Naive thymus-derived CD4-positive, alpha-beta T cell (primary cell): Measurements from ENCODE around the gene LRRC15. TPM values are rescaled to one million over a fixed set of nuclear protein-coding genes. Genes with fewer than 3 reads are reported as not detected.
A peak's percentile ranks its signal among the peaks of the same experiment; 100 is the strongest.

ENCODE experiments used
- ATAC-seq: fragments of 150-1000 bp; cut with Tn5 transposase; 2 replicates; pipeline ENCODE4 v1.10.0; 2021; ENCODE audit warnings: mild to moderate bottlenecking, moderate library complexity
- CTCF ChIA-PET: fragments of 350-600 bp; sonication (Branson Sonifier 250); formaldehyde crosslinking; loops from one replicate; lab custom pipeline; 2021; ENCODE audit warnings: antibody characterized with exemption; lab: Charles Lee
- POLR2A ChIA-PET: fragments of 350-600 bp; sonication (Branson Sonifier 250); formaldehyde crosslinking; loops from one replicate; lab custom pipeline; 2021; ENCODE audit warnings: antibody characterized with exemption, inconsistent platforms; lab: Charles Lee
- DNase-seq, 9 donors: peaks; one replicate each; pipeline versions ENCODE4 v3.0.0 to v3.0.0-alpha.2; 2020 to 2022; ENCODE audit warnings: mixed read lengths in 1 of 9
- H3K27ac ChIP-seq: one replicate; pipeline ENCODE4 v1.7.0; 2013; ENCODE audit warnings: mild to moderate bottlenecking, low read depth, low read length, moderate library complexity
- H3K27me3 ChIP-seq, 2 donors: one replicate each; pipeline ENCODE4 v1.7.0; 2013; ENCODE audit warnings: low read length in 2 of 2, mild to moderate bottlenecking in 2 of 2, moderate library complexity in 2 of 2; ENCODE audit not compliant: control insufficient read depth in 2 of 2, insufficient read depth in 2 of 2
- H3K36me3 ChIP-seq, 3 experiments: 1 replicate in 2 of 3; 2 replicates in 1 of 3; pipeline ENCODE4 v1.7.0; 2013; ENCODE audit warnings: low read length in 3 of 3, mild to moderate bottlenecking in 3 of 3, moderate library complexity in 1 of 3; ENCODE audit not compliant: insufficient read depth in 3 of 3, control insufficient read depth in 2 of 3
- H3K4me1 ChIP-seq, 2 donors: one replicate each; pipeline ENCODE4 v1.7.0; 2013; ENCODE audit warnings: low read length in 2 of 2, mild to moderate bottlenecking in 2 of 2, moderate library complexity in 1 of 2; ENCODE audit not compliant: control insufficient read depth in 2 of 2, insufficient read depth in 2 of 2
- H3K4me3 ChIP-seq: 2 replicates; pipeline ENCODE4 v1.7.0; 2013; ENCODE audit warnings: mild to moderate bottlenecking, low read length
- H3K9me3 ChIP-seq, 3 experiments: 1 replicate in 2 of 3; 2 replicates in 1 of 3; pipeline ENCODE4 v1.7.0; 2013; ENCODE audit warnings: low read length in 3 of 3; ENCODE audit not compliant: control insufficient read depth in 2 of 3
- H3K27ac Mint-ChIP-seq, 9 donors: one replicate each; pipeline ENCODE4 v1.8.0; 2020 to 2022; ENCODE audit warnings: mixed read lengths in 9 of 9, mild to moderate bottlenecking in 8 of 9, moderate library complexity in 5 of 9, inconsistent platforms in 2 of 9
- H3K27me3 Mint-ChIP-seq, 5 donors: one replicate each; pipeline ENCODE4 v1.8.0; 2021 to 2022; ENCODE audit warnings: mixed read lengths in 5 of 5, mild to moderate bottlenecking in 1 of 5
- H3K36me3 Mint-ChIP-seq, 5 donors: one replicate each; pipeline ENCODE4 v1.8.0; 2020 to 2022; ENCODE audit warnings: mixed read lengths in 5 of 5, mild to moderate bottlenecking in 3 of 5, inconsistent platforms in 1 of 5
- H3K4me1 Mint-ChIP-seq, 7 donors: one replicate each; pipeline ENCODE4 v1.8.0; 2020 to 2022; ENCODE audit warnings: mixed read lengths in 7 of 7, mild to moderate bottlenecking in 3 of 7, inconsistent platforms in 1 of 7
- H3K4me3 Mint-ChIP-seq, 10 donors: one replicate each; pipeline ENCODE4 v1.8.0; 2020 to 2022; ENCODE audit warnings: mild to moderate bottlenecking in 10 of 10, mixed read lengths in 10 of 10, moderate library complexity in 6 of 10, inconsistent platforms in 2 of 10
- H3K9me3 Mint-ChIP-seq, 11 donors: one replicate each; pipeline ENCODE4 v1.8.0; 2020 to 2022; ENCODE audit warnings: mixed read lengths in 11 of 11, mild to moderate bottlenecking in 4 of 11, inconsistent platforms in 1 of 11, moderate library complexity in 1 of 11
- intact Hi-C, 2 donors: fragments of 100-400 bp; cut with micrococcal nuclease; formaldehyde crosslinking; loops; one replicate each; pipeline ENCODE4 v1.15.1; 2023
- polyA plus RNA-seq, 2 donors: library from polyadenylated mRNA; unstranded; fragments of 300-500 nt; fragmentation: Illumina TruSeq; gene quantifications; one replicate each; pipeline ENCODE4 v1.2.3, GENCODE V29; 2021
- total RNA-seq, 6 experiments: library from RNA in 5 of 6; stranded (reverse) in 5 of 6; gene quantifications; 1 replicate in 5 of 6; 2 replicates in 1 of 6; pipeline ENCODE4 v1.2.3 and lab custom pipeline; 2021 to 2026

Gene LRRC15
- total and polyA plus RNA-seq, 7 experiments from 2014 or later: not detected

DNA sequence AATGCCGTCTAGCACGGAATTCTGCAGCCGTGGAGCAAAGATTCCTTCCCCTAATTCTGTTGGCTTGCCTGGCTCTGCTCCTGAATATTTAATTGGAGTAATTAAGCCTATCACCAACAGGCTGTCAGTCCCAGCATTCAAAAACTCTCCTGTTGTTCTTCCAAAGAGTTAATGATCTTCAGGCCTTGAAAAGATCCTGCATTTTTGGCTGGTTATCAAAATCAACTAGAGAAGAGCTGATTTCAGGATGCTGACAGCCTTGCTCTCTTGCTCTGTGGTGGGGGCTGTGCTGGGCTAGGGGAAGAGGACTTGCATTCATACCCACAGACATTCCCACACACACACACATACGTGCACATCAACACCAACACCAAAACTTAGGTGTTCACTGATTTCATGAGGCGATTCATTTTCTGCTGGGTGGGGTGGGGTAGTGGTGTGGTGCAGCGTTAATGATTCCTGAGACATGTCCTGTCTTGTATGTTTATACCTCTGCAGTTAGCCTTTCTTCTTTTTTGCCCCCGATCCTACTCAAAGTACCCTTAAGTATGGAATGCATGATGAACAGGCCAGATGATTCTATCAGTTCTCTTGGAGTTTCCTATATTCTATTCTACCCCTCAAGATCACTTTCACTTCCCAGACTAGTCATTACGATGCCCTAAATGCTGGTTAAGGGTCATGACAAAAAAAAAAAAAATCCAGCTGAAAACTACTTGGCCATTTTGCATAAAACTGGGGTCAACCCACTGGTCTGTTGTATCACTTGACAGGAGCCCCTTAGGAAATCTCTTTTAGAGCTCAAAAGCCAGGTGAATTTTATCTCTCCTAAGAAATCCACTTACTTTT is 60.7 kb downstream of the LRRC15 start:
- Mint-ChIP-seq H3K4me1 (peaks cover 12 to 86% (median 40%) of the 10 kb centered on the region in 7 donors), H3K4me3 (peak overlapping the region in 1 of 10 donors; percentile 69), H3K27me3 (peaks cover 0 to 2% (median 0%) of the 10 kb centered on the region in 5 donors), H3K36me3 (peaks cover 0 to 13% (median 0%) of the 10 kb centered on the region in 5 donors), H3K27ac (peak overlapping the region in 3 of 9 donors; percentile 0 to 74 (median 51)), H3K9me3 (peaks cover 0 to 7% (median 3%) of the 10 kb centered on the region in 11 donors)
- ChIA-PET CTCF (interaction anchor here (0.6 kb wide), 1 partner anchor 89 kb away, joined by 3 read pairs; no protein-coding TSS in a partner anchor), POLR2A (interaction anchor here (0.6 to 0.8 kb wide), 2 partner anchors 250 to 341 kb away, joined by 3 to 6 read pairs; no protein-coding TSS in a partner anchor)
- Histone ChIP-seq H3K27me3 (no peaks in the 10 kb centered on the region), H3K4me1 (peaks cover 23 to 27% of the 10 kb centered on the region in 2 donors), H3K36me3 (no peaks in the 10 kb centered on the region), H3K4me3 (no peak overlapping the region), H3K9me3 (no peaks in the 10 kb centered on the region), H3K27ac (no peak overlapping the region)
- intact Hi-C loops: loop anchor here (5.0 to 10.0 kb wide), 5 partner anchors 104 to 1417 kb away; partner anchors contain the start of gene OPA1 (in 1 of the 2)
- ATAC-seq (no peak), DNase-seq (no peak)

DNA sequence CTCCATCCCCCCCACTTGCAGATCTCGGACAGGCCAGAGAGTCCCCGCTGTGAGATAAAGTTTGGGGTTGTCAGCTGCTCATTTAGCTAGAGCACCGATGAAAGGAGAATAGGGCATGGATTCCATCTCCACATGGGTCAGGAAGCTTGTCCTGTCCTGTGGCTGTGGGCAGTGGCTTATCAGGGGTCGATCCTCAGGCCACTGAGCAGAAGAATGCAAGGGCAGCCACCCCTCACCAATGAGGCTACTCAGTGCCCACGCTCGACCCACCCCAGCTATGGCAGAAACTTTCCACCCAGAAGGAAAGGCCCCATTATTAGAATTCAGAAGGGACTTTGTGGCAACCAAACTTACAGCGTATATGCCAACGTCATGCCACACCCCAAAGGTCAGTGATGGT is 61.7 kb downstream of the LRRC15 start:
- Mint-ChIP-seq H3K27ac (peak overlapping the region in 2 of 9 donors; percentile 90 to 93), H3K4me1 (peaks cover 12 to 76% (median 40%) of the 10 kb centered on the region in 7 donors), H3K27me3 (no peaks in the 10 kb centered on the region), H3K36me3 (peaks cover 0 to 13% (median 0%) of the 10 kb centered on the region in 5 donors), H3K9me3 (peaks cover 0 to 7% (median 3%) of the 10 kb centered on the region in 11 donors), H3K4me3 (peak overlapping the region in 4 of 10 donors; percentile 79 to 82 (median 80))
- ATAC-seq (no peak), DNase-seq (no peak)
- intact Hi-C loops: loop anchor here (1.0 to 10.0 kb wide), 8 partner anchors 7 to 1416 kb away; partner anchors contain the start of gene OPA1 (in 1 of the 2)
- Histone ChIP-seq H3K4me1 (peaks cover 23 to 27% of the 10 kb centered on the region in 2 donors), H3K27ac (no peak overlapping the region), H3K9me3 (no peaks in the 10 kb centered on the region), H3K36me3 (no peaks in the 10 kb centered on the region), H3K4me3 (no peak overlapping the region), H3K27me3 (no peaks in the 10 kb centered on the region)
- ChIA-PET CTCF (interaction anchor here (1.9 kb wide), 1 partner anchor 8 kb away, joined by 8 read pairs; no protein-coding TSS in a partner anchor), POLR2A (interaction anchor here (0.6 kb wide), 1 partner anchor 91 kb away, joined by 3 read pairs; no protein-coding TSS in a partner anchor)

DNA sequence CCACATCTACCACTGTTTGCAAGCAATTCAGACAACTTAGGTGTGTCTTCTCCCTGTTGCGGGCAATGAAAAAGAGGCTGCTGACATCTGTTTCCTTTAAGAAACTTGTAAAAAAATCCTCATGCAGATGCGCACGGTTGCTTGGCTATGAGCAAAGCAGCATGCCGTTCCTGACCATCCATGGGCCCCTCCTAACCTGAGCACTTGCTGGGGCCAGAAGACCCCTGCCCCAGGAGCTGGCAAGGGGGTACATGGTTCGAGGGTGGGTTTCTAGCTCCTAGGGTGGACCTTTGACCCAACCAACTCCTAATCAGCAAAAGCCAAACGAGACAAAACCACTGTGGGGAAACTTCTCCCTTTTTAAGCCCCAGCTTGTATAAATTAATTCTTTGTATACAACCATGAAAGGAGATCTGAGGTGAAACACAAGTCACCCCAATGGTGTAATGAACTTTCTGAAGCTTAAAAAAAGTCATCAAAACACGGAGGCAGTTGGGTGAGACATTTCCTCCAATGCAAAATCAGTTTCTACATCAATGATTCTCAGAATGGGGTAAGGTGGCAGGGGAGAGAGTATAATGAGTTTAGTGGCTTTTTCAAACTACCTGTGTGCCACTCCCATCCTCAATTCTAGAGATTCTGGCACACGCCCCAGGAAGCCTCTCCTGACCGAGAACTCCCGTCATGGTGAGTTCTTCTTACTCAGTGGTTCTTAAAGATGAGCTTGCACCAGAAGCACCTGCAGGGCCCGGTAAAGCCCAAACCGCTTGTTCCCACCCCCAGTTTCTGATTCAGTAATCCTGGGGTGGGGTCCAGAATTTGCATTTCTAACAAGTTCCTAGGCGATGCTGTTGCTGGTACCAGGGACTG is 62.5 kb downstream of the LRRC15 start:
- ChIA-PET CTCF (interaction anchor here (1.0 to 1.9 kb wide), 2 partner anchors 9 to 43 kb away, joined by 3 to 8 read pairs; no protein-coding TSS in a partner anchor), POLR2A (interaction anchor here (0.7 kb wide), 1 partner anchor 9 kb away, joined by 3 read pairs; no protein-coding TSS in a partner anchor)
- Mint-ChIP-seq H3K4me1 (peaks cover 12 to 68% (median 40%) of the 10 kb centered on the region in 7 donors), H3K4me3 (peak overlapping the region; percentile 66 to 82 (median 79)), H3K27me3 (no peaks in the 10 kb centered on the region), H3K9me3 (peaks cover 0 to 7% (median 3%) of the 10 kb centered on the region in 11 donors), H3K27ac (peak overlapping the region; percentile 71 to 93 (median 85)), H3K36me3 (peaks cover 0 to 13% (median 0%) of the 10 kb centered on the region in 5 donors)
- H3K27me3 ChIP-seq: no peaks in the 10 kb centered on the region
- H3K27ac ChIP-seq: peak overlapping the region; percentile 60
- H3K36me3 ChIP-seq: no peaks in the 10 kb centered on the region
- no peaks in the 10 kb centered on the region for H3K9me3 ChIP-seq
- ATAC-seq (peak; percentile 75), DNase-seq (peak in 7 of 9 donors; percentile 24 to 68 (median 56))
- intact Hi-C loops: loop anchor here (1.0 to 10.0 kb wide), 8 partner anchors 8 to 1415 kb away; partner anchors contain the start of gene OPA1 (in 1 of the 2)
- peak overlapping the region; percentile 43 for H3K4me3 ChIP-seq
- peaks cover 23 to 27% of the 10 kb centered on the region in 2 donors for H3K4me1 ChIP-seq

DNA sequence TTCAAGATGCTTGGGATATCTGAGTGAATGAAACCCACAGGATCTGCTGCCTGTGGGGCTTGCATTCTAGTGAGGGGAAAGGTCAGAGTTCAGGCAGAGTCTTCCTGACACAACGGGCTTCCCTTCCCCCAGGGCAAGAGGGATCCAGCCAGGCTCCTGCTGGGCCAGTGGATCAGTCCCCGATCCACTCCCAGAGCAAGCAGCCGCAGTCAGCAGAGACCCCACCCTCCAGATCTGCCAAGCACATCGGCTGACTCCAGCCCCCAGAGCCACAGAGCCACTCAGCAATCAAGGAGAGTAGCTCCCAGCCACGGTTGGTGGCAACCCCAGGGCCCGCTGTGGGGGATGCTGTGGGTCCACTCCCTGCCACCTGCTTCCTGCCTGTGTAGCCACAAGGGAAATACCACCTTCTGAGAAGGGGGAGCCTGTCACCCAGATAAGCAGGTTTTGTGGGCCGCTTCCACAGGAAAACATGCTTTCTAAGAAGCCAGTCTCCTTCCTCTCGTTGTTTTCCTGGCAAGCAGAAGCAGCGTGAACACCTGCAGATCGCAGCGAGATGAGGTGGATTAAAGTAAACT is 63.3 kb downstream of the LRRC15 start:
- peaks cover 0 to 7% (median 3%) of the 10 kb centered on the region in 11 donors for H3K9me3 Mint-ChIP-seq
- ATAC-seq (peak; percentile 81), DNase-seq (peak in 8 of 9 donors; percentile 49 to 75 (median 68))
- H3K27ac Mint-ChIP-seq: peak overlapping the region; percentile 71 to 93 (median 85)
- CTCF ChIA-PET: interaction anchor here (1.0 to 1.9 kb wide), 2 partner anchors 9 to 43 kb away, joined by 3 to 8 read pairs; no protein-coding TSS in a partner anchor
- no peaks in the 10 kb centered on the region for H3K9me3 ChIP-seq
- H3K4me3 Mint-ChIP-seq: peak overlapping the region; percentile 66 to 82 (median 79)
- peak overlapping the region; percentile 60 for H3K27ac ChIP-seq
- intact Hi-C loops: loop anchor here (2.0 to 10.0 kb wide), 6 partner anchors 51 to 1414 kb away; partner anchors contain the start of gene OPA1 (in 1 of the 2)
- H3K4me1 Mint-ChIP-seq: peaks cover 12 to 65% (median 40%) of the 10 kb centered on the region in 7 donors
- H3K36me3 ChIP-seq: no peaks in the 10 kb centered on the region
- H3K27me3 ChIP-seq: no peaks in the 10 kb centered on the region
- H3K36me3 Mint-ChIP-seq: peaks cover 0 to 13% (median 0%) of the 10 kb centered on the region in 5 donors
- peak overlapping the region; percentile 43 for H3K4me3 ChIP-seq
- H3K27me3 Mint-ChIP-seq: no peaks in the 10 kb centered on the region
- POLR2A ChIA-PET: interaction anchor here (0.7 kb wide), 1 partner anchor 38 kb away, joined by 4 read pairs; no protein-coding TSS in a partner anchor
- peaks cover 23 to 27% of the 10 kb centered on the region in 2 donors for H3K4me1 ChIP-seq

DNA sequence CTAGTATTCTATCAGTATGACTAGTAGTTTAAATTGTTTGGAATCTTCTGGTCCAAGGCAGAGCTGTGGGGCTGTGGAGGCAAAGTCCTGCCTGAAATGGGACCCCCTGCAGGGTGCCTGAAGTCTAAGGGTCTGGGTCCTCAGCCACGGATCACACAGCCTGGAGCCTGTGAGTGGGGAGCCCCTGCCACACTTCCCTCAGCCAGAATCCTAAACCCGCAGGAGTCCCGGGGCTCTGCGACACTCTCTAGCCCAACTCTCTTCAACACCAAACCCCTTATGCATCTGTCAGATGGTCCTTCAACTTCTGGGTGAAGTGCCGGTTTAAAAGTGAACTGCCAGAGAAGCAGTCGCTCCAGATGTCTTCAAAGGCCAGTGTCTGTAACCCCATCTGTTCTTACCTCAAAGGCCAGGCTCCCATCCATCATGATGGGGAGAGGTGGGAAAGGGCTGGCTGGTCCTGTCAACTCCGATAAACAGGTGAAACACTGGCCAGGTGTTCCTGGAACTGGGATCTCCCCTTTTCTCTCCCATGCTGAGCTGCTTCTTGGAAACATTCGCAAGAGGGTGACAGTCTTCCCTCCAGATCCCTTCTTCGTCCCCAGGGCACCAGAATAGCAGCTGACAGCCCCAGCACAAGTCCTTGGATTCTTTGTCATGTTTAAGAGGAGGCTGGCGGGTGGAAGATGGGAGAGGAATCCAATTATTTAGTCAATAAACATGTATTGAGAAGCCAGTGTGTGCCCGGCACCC is 64.0 kb downstream of the LRRC15 start:
- Histone ChIP-seq H3K9me3 (no peaks in the 10 kb centered on the region), H3K4me1 (peaks cover 23 to 27% of the 10 kb centered on the region in 2 donors), H3K36me3 (no peaks in the 10 kb centered on the region), H3K27me3 (no peaks in the 10 kb centered on the region), H3K27ac (no peak overlapping the region), H3K4me3 (no peak overlapping the region)
- no peak for ATAC-seq
- Mint-ChIP-seq H3K9me3 (peaks cover 0 to 5% (median 3%) of the 10 kb centered on the region in 11 donors), H3K36me3 (peaks cover 0 to 9% (median 0%) of the 10 kb centered on the region in 5 donors), H3K4me1 (peaks cover 12 to 62% (median 40%) of the 10 kb centered on the region in 7 donors), H3K4me3 (peak overlapping the region in 9 of 10 donors; percentile 49 to 82 (median 79)), H3K27ac (peak overlapping the region in 6 of 9 donors; percentile 21 to 93 (median 69)), H3K27me3 (no peaks in the 10 kb centered on the region)
- POLR2A ChIA-PET: interaction anchor here (0.7 kb wide), 1 partner anchor 38 kb away, joined by 4 read pairs; no protein-coding TSS in a partner anchor
- no peak for DNase-seq
- intact Hi-C loops: loop anchor here (2.0 to 10.0 kb wide), 6 partner anchors 51 to 1413 kb away; partner anchors contain the start of gene OPA1 (in 1 of the 2)
- CTCF ChIA-PET: interaction anchor here (1.0 to 1.9 kb wide), 2 partner anchors 10 to 42 kb away, joined by 3 to 8 read pairs; no protein-coding TSS in a partner anchor
